ENCODE results near the gene TPI1.
"Not testable (repeated sequence)": the region's sequence is repeated elsewhere in the genome, so short reads cannot be mapped to it uniquely, and the experiment has no call there.

Gene TPI1

GRCh38 chr12:6890789-6891645 is 23.7 kb downstream of the TPI1 start:
- H3K4me3 ChIP-seq (ENCODE audit: low read depth, low read length): peak overlapping the region; percentile 48
- peak; percentile 76 for DNase-seq (ENCODE audit: low read depth)
- TF ChIP-seq, protein P1, sequence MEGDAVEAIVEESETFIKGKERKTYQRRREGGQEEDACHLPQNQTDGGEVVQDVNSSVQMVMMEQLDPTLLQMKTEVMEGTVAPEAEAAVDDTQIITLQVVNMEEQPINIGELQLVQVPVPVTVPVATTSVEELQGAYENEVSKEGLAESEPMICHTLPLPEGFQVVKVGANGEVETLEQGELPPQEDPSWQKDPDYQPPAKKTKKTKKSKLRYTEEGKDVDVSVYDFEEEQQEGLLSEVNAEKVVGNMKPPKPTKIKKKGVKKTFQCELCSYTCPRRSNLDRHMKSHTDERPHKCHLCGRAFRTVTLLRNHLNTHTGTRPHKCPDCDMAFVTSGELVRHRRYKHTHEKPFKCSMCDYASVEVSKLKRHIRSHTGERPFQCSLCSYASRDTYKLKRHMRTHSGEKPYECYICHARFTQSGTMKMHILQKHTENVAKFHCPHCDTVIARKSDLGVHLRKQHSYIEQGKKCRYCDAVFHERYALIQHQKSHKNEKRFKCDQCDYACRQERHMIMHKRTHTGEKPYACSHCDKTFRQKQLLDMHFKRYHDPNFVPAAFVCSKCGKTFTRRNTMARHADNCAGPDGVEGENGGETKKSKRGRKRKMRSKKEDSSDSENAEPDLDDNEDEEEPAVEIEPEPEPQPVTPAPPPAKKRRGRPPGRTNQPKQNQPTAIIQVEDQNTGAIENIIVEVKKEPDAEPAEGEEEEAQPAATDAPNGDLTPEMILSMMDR (IDR thresholded peaks at IDR 0.05; ENCODE audit: control insufficient read depth, extremely low read depth, insufficient read depth): peak; percentile 84

DNA sequence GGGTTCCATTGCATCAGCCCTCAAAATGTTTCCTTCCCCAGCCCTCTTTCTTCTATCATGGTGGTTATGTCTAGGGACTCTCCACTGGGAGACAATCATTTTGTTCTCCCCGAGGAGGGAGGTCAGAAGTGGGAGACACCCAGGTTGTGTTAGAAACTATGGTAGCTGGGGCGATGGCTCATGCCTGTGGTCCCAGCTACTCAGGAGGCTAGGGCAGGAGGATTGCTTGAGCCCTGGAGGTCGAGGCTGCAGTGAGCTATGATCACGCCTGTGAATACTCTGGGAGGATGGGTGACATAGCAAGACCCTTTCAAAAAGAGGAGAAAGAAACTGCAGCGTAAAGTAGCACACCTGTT is 24.3 kb downstream of the TPI1 start:
- TF ChIP-seq, protein P1 (IDR thresholded peaks at IDR 0.05; ENCODE audit: control insufficient read depth, extremely low read depth, insufficient read depth): no peak
- H3K4me3 ChIP-seq (ENCODE audit: low read depth, low read length): peak overlapping the region; percentile 48
- DNase-seq (ENCODE audit: low read depth): no peak

DNA sequence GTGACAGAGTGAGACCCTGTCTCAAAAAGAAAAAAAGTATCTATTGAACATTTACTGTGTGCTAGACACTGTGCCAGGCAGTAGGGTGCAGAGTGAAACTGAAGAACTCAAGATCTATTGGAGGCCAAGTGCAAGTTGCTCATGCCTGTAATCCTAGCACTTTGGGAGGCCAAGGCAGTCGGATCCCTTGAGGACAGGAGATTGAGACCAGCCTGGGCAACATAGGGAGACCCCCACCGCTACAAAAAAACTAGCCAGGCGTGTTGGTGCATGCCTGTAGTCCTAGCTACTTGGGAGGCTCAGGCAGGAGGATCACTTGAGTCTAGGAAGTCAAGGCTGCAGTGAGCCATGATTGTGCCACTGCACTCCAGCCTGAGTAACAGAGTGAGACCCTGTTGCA is 25.4 kb downstream of the TPI1 start:
- not testable (repeated sequence) for H3K4me3 ChIP-seq (ENCODE audit: low read depth, low read length); DNase-seq (ENCODE audit: low read depth)

DNA sequence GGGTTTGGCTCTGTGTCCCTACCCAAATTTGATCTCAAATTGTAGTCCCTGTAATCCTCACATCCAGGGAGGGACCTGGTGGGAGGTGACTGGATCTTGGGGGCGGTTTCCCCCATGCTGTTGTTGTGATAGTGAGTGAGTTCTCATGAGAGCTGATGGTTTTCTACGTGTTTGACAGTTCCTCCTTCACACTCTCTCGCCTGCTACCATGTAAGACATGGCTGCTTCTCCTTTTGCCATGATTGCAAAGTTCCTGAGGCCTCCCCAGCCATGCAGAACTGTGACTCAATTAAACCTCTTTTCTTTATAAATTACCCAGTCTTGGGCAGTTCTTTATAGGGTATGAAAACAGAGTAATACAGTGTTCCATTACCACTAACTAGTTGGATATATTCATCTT is 27.0 kb downstream of the TPI1 start:
- TF ChIP-seq, protein P1 (IDR thresholded peaks at IDR 0.05; ENCODE audit: control insufficient read depth, extremely low read depth, insufficient read depth): no peak
- no peak overlapping the region for H3K4me3 ChIP-seq (ENCODE audit: low read depth, low read length)
- DNase-seq (ENCODE audit: low read depth): no peak

- no peak for DNase-seq (ENCODE audit: low read depth)
- TF ChIP-seq, protein P1 (IDR thresholded peaks at IDR 0.05; ENCODE audit: control insufficient read depth, extremely low read depth, insufficient read depth): no peak
- H3K4me3 ChIP-seq (ENCODE audit: low read depth, low read length): no peak overlapping the region
These were observed 29.6 kb downstream of the TPI1 start for GRCh38 chr12:6896846-6897435.

DNA sequence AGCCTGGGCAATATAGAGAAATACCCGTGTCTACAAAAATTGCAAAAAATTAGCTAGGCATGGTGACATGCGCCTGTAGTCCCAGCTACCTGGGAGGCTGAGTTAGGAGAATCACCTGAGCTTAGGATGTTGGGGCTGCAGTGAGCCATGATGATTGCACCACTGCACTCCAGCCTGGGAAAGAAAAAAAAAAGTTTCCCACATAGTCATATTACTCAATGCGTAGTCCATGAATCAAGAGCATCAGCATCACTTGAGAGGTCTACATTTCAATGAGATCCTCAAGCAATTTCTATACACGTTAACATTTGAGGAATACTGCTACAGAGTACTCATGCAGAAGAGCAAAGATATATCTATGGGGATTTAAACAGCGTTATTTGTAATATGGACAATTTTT is 32.1 kb downstream of the TPI1 start:
- no peak for DNase-seq (ENCODE audit: low read depth)
- no peak overlapping the region for H3K4me3 ChIP-seq (ENCODE audit: low read depth, low read length)
- TF ChIP-seq, protein P1 (IDR thresholded peaks at IDR 0.05; ENCODE audit: control insufficient read depth, extremely low read depth, insufficient read depth): no peak

DNA sequence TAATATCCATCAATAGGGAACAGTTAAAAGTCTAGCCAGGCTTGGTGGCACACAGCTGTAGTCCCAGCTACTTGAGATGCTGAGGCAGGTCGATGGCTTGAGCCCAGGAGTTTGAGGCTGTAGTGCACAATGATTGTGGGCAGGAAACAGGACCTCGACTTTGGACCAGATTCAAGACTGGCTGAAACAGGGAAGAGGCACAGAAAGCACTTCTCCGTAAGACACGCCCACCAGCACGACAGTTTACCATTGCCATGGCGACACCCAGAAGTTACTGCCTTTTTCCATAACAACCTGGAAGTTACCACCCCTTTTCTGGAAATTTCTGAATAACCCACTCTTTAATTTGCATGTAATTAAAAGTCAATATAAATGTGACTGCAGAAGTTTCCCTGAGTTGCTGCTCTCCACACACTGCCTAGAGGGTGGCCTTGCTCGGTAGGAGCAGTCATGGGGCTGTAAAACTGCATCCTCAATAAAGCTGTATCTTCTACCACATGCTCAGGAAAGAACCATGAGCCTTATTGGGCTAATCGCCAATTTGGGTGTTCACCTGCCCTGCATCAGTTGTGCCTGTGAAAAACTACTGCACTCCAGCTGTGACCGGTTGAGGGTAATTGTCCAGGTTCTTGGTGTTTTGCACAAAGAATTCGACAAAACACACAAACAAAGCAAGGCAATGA is 32.6 kb downstream of the TPI1 start:
- H3K4me3 ChIP-seq (ENCODE audit: low read depth, low read length): no peak overlapping the region
- no peak for DNase-seq (ENCODE audit: low read depth)
- TF ChIP-seq, protein P1 (IDR thresholded peaks at IDR 0.05; ENCODE audit: control insufficient read depth, extremely low read depth, insufficient read depth): no peak

Data from LNCaP clone FGC (cell line).